IMR-90 (cell line): ENCODE measurements around the gene ADM5. TPM values are rescaled to one million over a fixed set of nuclear protein-coding genes. Genes with fewer than 3 reads are reported as not detected.

Experiments used
- ATAC-seq: fragments of 200-7000 bp; cut with Tn5 transposase; 2 replicates; pipeline ENCODE4 v1.9.1; 2020; ENCODE audit warnings: low read depth, mild to moderate bottlenecking, moderate library complexity
- BruUV-seq: library from RNA; stranded (reverse); fragments of 400-500 nt; replicated peaks from 2 replicates; lab custom pipeline; 2021; lab: Mats Ljungman, UMichigan
- CTCF ChIA-PET: fragments of 300-600 bp; formaldehyde crosslinking; extraction: SDS; loops from one replicate; lab custom pipeline; 2021; ENCODE audit warnings: antibody characterized with exemption; lab: Yijun Ruan, JAX
- POLR2A ChIA-PET: fragments of 300-600 bp; sonication (Branson Sonifier 250); formaldehyde crosslinking; loops from one replicate; lab custom pipeline; 2022; ENCODE audit warnings: antibody characterized with exemption; ENCODE audit not compliant: unreplicated experiment; lab: Charles Lee
- DNase-seq: peaks from one replicate; pipeline ENCODE4 v3.0.0; 2013
- H2AFZ ChIP-seq: replicated peaks from 2 replicates; pipeline ENCODE3; 2013; ENCODE audit warnings: low read length, mild to moderate bottlenecking; ENCODE audit not compliant: poor library complexity
- H2AK5ac ChIP-seq: 2 replicates; pipeline ENCODE4 v1.6.1; 2013; ENCODE audit warnings: low read depth, low read length, inconsistent platforms
- H2AK9ac ChIP-seq: replicated peaks from 2 replicates; pipeline ENCODE3; 2013; ENCODE audit warnings: mild to moderate bottlenecking, low read depth, low read length, moderate library complexity; ENCODE audit not compliant: poor library complexity
- H2BK120ac ChIP-seq: 2 replicates; pipeline ENCODE4 v1.6.1; 2013; ENCODE audit warnings: low read depth, low read length, inconsistent platforms
- H2BK15ac ChIP-seq: 3 replicates; pipeline ENCODE4 v1.6.1; 2013; ENCODE audit warnings: low read depth, low read length, inconsistent platforms
- H2BK20ac ChIP-seq: 2 replicates; pipeline ENCODE4 v1.6.1; 2013; ENCODE audit warnings: low read depth, mild to moderate bottlenecking, inconsistent platforms, low read length, moderate library complexity
- H2BK5ac ChIP-seq: 2 replicates; pipeline ENCODE4 v1.6.1; 2013; ENCODE audit warnings: mild to moderate bottlenecking, low read depth, low read length, inconsistent platforms; ENCODE audit not compliant: poor library complexity, severe bottlenecking
- H3K14ac ChIP-seq: replicated peaks from 2 replicates; pipeline ENCODE4 v1.6.1; 2013; ENCODE audit warnings: low read depth, low read length, inconsistent platforms
- H3K18ac ChIP-seq: 2 replicates; pipeline ENCODE4 v1.6.1; 2013; ENCODE audit warnings: low read depth, low read length, control low read depth
- H3K23ac ChIP-seq: 2 replicates; pipeline ENCODE4 v1.6.1; 2013; ENCODE audit warnings: low read depth, low read length, inconsistent platforms
- H3K27ac ChIP-seq: 2 replicates; pipeline ENCODE4 v1.5.1; 2013; ENCODE audit warnings: mild to moderate bottlenecking, control low read depth, low read length; ENCODE audit not compliant: insufficient read depth
- H3K27me3 ChIP-seq: 2 replicates; pipeline ENCODE4 v1.6.1; 2013; ENCODE audit warnings: low read length; ENCODE audit not compliant: control insufficient read depth, insufficient read depth
- H3K36me3 ChIP-seq: 2 replicates; pipeline ENCODE4 v1.6.1; 2013; ENCODE audit warnings: low read length, mixed read lengths; ENCODE audit not compliant: control insufficient read depth, insufficient read depth
- H3K4ac ChIP-seq: 2 replicates; pipeline ENCODE4 v1.6.1; 2013; ENCODE audit warnings: low read depth, low read length, inconsistent platforms
- H3K4me1 ChIP-seq: 2 replicates; pipeline ENCODE4 v1.6.1; 2013; ENCODE audit warnings: low read length, mixed read lengths; ENCODE audit not compliant: control insufficient read depth, insufficient read depth
- H3K4me2 ChIP-seq: 2 replicates; pipeline ENCODE4 v1.6.1; 2013; ENCODE audit warnings: low read depth, mild to moderate bottlenecking, control low read depth, low read length, moderate library complexity
- H3K4me3 ChIP-seq: 2 replicates; pipeline ENCODE4 v1.5.1; 2013; ENCODE audit warnings: low read depth, mild to moderate bottlenecking, control low read depth, low read length, moderate library complexity; ENCODE audit not compliant: insufficient read depth
- H3K56ac ChIP-seq: 2 replicates; pipeline ENCODE4 v1.6.1; 2013; ENCODE audit warnings: low read length, inconsistent platforms; ENCODE audit not compliant: insufficient read depth; ENCODE audit errors: extremely low read depth
- H3K79me1 ChIP-seq, 2 experiments: 2 replicates each; pipeline ENCODE4 v1.6.1; 2013; ENCODE audit warnings: low read length in 2 of 2, inconsistent platforms in 1 of 2, low read depth in 1 of 2
- H3K9ac ChIP-seq: 2 replicates; pipeline ENCODE4 v1.6.1; 2013; ENCODE audit warnings: low read depth, low read length, control low read depth
- H3K9me1 ChIP-seq: 2 replicates; pipeline ENCODE4 v1.6.1; 2013; ENCODE audit warnings: low read length, inconsistent platforms; ENCODE audit not compliant: insufficient read depth
- H3K9me3 ChIP-seq: 2 replicates; pipeline ENCODE4 v1.6.1; 2013; ENCODE audit warnings: low read length; ENCODE audit not compliant: control insufficient read depth, insufficient read depth
- H4K20me1 ChIP-seq: 2 replicates; pipeline ENCODE4 v1.6.1; 2013; ENCODE audit warnings: low read length, inconsistent platforms; ENCODE audit not compliant: insufficient read depth
- H4K5ac ChIP-seq: 2 replicates; pipeline ENCODE4 v1.6.1; 2013; ENCODE audit warnings: mild to moderate bottlenecking, low read depth, low read length, control low read depth
- H4K8ac ChIP-seq, 2 experiments: 2 replicates each; pipeline ENCODE4 v1.6.1; 2013; ENCODE audit warnings: low read depth in 2 of 2, low read length in 2 of 2, control low read depth in 1 of 2, inconsistent platforms in 1 of 2
- H4K91ac ChIP-seq: 2 replicates; pipeline ENCODE4 v1.6.1; 2013; ENCODE audit warnings: low read depth, low read length, inconsistent platforms; ENCODE audit not compliant: insufficient read depth
- ELK1 ChIP-seq: fragments of 150-350 bp; IDR thresholded peaks from 2 replicates; pipeline ENCODE4 v1.6.1; 2016; ENCODE audit warnings: low read depth, mild to moderate bottlenecking, low read length, moderate library complexity, borderline replicate concordance
- FOS ChIP-seq: fragments of 150-350 bp; IDR thresholded peaks from 2 replicates; pipeline ENCODE4 v1.6.1; 2016; ENCODE audit warnings: low read depth, low read length
- MAZ ChIP-seq: IDR thresholded peaks from 2 replicates; pipeline ENCODE4 v1.6.1; 2012; ENCODE audit warnings: low read depth, mild to moderate bottlenecking, low read length, improper control_type of control experiment, moderate library complexity, borderline replicate concordance
- MXI1 ChIP-seq: IDR thresholded peaks from 2 replicates; pipeline ENCODE4 v1.6.1; 2012; ENCODE audit warnings: low read depth, mild to moderate bottlenecking, low read length, moderate library complexity, borderline replicate concordance
- NFE2L2 ChIP-seq: fragments of 150-350 bp; IDR thresholded peaks from 2 replicates; pipeline ENCODE4 v1.6.1; 2016; ENCODE audit warnings: low read depth, mild to moderate bottlenecking, low read length
- RAD21 ChIP-seq: IDR thresholded peaks from 2 replicates; pipeline ENCODE4 v1.6.1; 2012; ENCODE audit warnings: low read length, improper control_type of control experiment
- RFX5 ChIP-seq: IDR thresholded peaks from 2 replicates; pipeline ENCODE4 v1.8.0; 2012; ENCODE audit warnings: low read depth, mild to moderate bottlenecking, low read length, moderate library complexity
- WGBS, 2 experiments: methylation state at CpG; one replicate each; pipeline versions ENCODE4 v1.1.5 to v1.1.7; 2013; ENCODE audit warnings: missing lambda C conversion rate in 2 of 2; ENCODE audit not compliant: insufficient read length in 1 of 2; ENCODE audit errors: extremely low coverage in 2 of 2; 5-methylcytosine and 5-hydroxymethylcytosine counted together
- dilution Hi-C: fragments of 300-500 bp; cut with HindIII; formaldehyde crosslinking; loops from one replicate; pipeline ENCODE4 v1.14.3; 2018; ENCODE audit warnings: low sequenced_read_pairs; ENCODE audit not compliant: unreplicated experiment
- in situ Hi-C: fragments of 300-500 bp; cut with MboI; formaldehyde crosslinking; loops from 3 replicates; pipeline ENCODE4 v1.14.3; 2019; ENCODE audit warnings: low sequenced_read_pairs, inconsistent platforms, mixed read lengths
- intact Hi-C: fragments of 100-400 bp; cut with micrococcal nuclease; formaldehyde crosslinking; loops from 2 replicates; pipeline ENCODE4 v1.10.0; 2022
- polyA plus RNA-seq, 3 experiments: library from polyadenylated mRNA; depleted of rRNA; stranded (reverse); fragments of >200 nt; gene quantifications; 2 replicates each; pipeline ENCODE4 v1.2.3, GENCODE V29; 2012; ENCODE audit warnings: low replicate concordance in 1 of 3
- total RNA-seq: library from RNA; depleted of rRNA; stranded (reverse); fragments of >200 nt; gene quantifications from 2 replicates; pipeline ENCODE4 v1.2.3, GENCODE V29; 2012

ADM5 gene
- total and polyA plus RNA-seq, 2 of the 4 experiments (the other 2 are of a cell fraction), result 0.18 to 0.99 TPM

DNA sequence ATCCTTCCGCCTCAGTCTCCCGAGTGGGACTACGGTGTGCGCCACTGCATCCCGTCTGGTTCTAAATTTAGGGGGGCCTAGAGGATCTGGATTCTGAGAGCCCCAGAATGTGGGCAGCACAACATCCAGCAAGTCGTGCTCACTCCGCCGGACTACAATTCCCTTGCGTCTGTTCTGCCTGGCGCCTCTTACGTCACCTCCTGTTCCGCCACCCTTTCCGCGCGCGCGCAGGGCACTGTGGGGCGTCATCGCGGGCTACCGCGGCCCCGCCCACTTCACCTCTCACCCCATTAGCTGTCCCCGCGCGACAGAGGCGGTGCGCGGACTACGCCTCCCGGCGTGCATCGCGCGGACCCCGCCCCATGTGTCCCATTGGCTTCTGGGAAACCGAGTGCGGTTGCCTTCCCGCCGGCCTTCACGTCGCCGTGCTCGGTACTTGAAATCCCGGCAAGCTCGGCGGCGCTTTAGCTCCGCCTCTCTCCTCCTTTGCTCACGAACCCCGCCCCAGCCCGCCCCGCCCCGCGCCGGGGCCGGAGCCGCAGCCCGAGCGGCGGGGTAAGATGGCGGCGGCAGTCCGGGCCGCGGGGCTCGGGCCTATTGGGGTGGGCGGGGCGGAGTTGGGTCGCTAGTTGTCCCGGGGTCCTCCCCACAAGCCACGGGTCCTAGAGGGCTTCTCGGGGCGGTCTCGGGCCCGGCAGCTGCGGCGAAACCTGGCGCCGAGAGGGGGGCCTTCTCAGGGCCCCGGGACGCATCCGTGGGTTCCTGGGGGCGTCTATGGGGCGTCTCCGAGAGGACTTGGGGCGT, 47.5 kb upstream of the ADM5 start, which contains the start of gene SCAF1 (continued):
- TF ChIP-seq NFE2L2, result 0 out of 2 replicates have a peak, but pooled peaks have one; percentile 17

- Histone ChIP-seq H2AK9ac (peak overlapping the region; percentile 97), H3K27ac (peak overlapping the region; percentile 98), H4K8ac (peak overlapping the region; percentile 91 to 98), H3K9ac (peak overlapping the region; percentile 99), H3K14ac (peak overlapping the region; percentile 99), H3K4ac (peak overlapping the region; percentile 99), H3K4me2 (peak overlapping the region; percentile 94), H3K79me1 (peaks cover 40 to 72% of the 10 kb centered on the region in 2 experiments), H4K20me1 (peaks cover 33% of the 10 kb centered on the region), H2BK5ac (peak overlapping the region; percentile 79), H3K4me3 (peak overlapping the region; percentile 95), H2BK20ac (no peak overlapping the region), H2AFZ (peak overlapping the region; percentile 68), H2BK120ac (peak overlapping the region; percentile 58), H3K4me1 (peaks cover 7% of the 10 kb centered on the region), H3K36me3 (peaks cover 19% of the 10 kb centered on the region), H3K56ac (peak overlapping the region; percentile 89), H3K23ac (peak overlapping the region; percentile 96), H3K27me3 (no peaks in the 10 kb centered on the region), H3K9me1 (0 out of 2 replicates have a peak, but pooled peaks cover 8% of the 10 kb centered on the region), H4K91ac (peak overlapping the region; percentile 97), H2BK15ac (peak overlapping the region; percentile 19; the same call in 1 of the 3 replicates), H3K9me3 (no peaks in the 10 kb centered on the region), H3K18ac (peak overlapping the region; percentile 76), H2AK5ac (peak overlapping the region; percentile 99), H4K5ac (peak overlapping the region; percentile 83)
- intact Hi-C loops, result loop anchor here (1.0 kb wide), 1 partner anchor 23 kb away; the partner anchor contains the start of genes BCL2L12 and IRF3
- dilution Hi-C loops, result no loop called here
- ATAC-seq (no peak), DNase-seq (no peak)
- ChIA-PET POLR2A (no interaction called here), CTCF (interaction anchor here (1.2 to 2.5 kb wide), 4 partner anchors 12 to 72 kb away, joined by 3 to 7 read pairs (median 4); no protein-coding TSS in a partner anchor)
- WGBS, 2 experiments, result 36% methylated on average over 2 of the region's 5 CpGs; no CpG with 5 or more reads in 1 of the 2 experiments
- TF ChIP-seq MAZ (no peak), RAD21 (no peak), MXI1 (no peak), ELK1 (no peak), FOS (no peak), RFX5 (no peak)
- BruUV-seq, result no TSS peak
- in situ Hi-C loops, result no loop called here
These were observed 46.8 kb upstream of the ADM5 start for GRCh38 chr19:49642492-49643035.
